ENCODE results near the gene ST8SIA6. TPM values are rescaled to one million over a fixed set of nuclear protein-coding genes. Genes with fewer than 3 reads are reported as not detected.
"Not testable (repeated sequence)": the region's sequence is repeated elsewhere in the genome, so short reads cannot be mapped to it uniquely, and the experiment has no call there.

Gene ST8SIA6, protein sequence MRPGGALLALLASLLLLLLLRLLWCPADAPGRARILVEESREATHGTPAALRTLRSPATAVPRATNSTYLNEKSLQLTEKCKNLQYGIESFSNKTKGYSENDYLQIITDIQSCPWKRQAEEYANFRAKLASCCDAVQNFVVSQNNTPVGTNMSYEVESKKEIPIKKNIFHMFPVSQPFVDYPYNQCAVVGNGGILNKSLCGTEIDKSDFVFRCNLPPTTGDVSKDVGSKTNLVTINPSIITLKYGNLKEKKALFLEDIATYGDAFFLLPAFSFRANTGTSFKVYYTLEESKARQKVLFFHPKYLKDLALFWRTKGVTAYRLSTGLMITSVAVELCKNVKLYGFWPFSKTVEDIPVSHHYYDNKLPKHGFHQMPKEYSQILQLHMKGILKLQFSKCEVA
- total RNA-seq, result 10 to 100 TPM; 12.2 to 19.7 (median 12.5) TPM
- 13.7 TPM for total RNA-seq (2013)

DNA sequence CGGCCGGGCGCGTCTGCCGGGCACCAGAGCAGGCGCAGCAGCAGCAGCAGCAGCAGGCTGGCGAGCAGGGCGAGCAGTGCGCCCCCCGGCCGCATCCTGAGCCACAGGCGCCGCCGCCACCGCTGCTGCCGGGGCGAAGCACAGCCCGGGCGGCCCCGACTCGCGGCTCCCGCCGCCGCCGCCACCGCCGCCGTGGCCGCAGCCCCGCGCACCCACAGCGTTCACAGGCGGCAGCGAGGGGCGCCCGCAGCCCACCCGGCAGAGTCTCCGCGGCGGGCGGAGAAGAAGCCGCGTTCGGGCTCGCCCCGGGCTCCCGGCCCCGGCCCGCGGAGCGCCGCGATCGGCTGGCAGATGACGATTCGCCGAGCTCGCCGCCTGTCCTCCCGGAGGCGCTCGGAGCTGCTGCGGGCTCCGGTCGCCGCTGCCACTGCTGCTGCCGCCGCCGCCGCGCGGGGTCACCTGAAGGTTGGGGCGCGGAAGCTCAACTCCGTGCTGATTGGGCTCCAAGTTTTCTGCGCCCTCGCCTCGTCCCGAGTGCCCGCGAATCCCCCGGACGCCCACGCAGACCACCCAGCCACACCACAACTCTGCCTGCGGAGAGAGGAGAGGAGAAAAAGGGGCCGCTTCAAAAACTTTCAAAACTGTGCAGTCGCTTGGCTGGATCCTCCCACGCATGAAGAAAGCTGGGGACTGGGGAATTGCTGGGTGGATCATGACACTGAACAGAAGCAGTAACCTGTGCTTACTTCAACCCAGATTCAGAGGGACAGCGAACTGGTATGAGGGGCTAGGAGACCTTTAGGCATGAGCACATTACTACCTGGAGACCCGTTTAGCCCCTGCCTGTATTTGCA is at the start of gene ST8SIA6:
ST8SIA6 (minus strand) TSS at position 435 of the 854 bp plus-strand sequence; CDS start at position 95, 340 bp downstream.
- H3K4me1 ChIP-seq (ENCODE audit: control insufficient read depth, insufficient read depth, low read length), result peaks cover 19% of the 10 kb centered on the region
- Mint-ChIP-seq H3K27me3 (ENCODE audit: low read depth in 2 of 2) (no peaks in the 10 kb centered on the region), H3K9me3 (peaks cover 0 to 2% of the 10 kb centered on the region in 2 donors), H3K4me3 (peak within 1 kb of the TSS; percentile 93), H3K4me1 (peaks cover 35 to 38% of the 10 kb centered on the region in 2 donors), H3K27ac (peak within 1 kb of the TSS; percentile 87 to 94), H3K36me3 (peaks cover 16% of the 10 kb centered on the region)
- intact Hi-C loops (cut with micrococcal nuclease), result loop anchor here (10.0 kb wide), 1 partner anchor 430 kb away; no protein-coding TSS in a partner anchor
- H3K27me3 ChIP-seq (ENCODE audit: control insufficient read depth, insufficient read depth, low read length), result no peaks in the 10 kb centered on the region
- H3K4me3 ChIP-seq (ENCODE audit: low read length), result peak within 1 kb of the TSS; percentile 70
- H3K27ac ChIP-seq (ENCODE audit: low read length), result peak within 1 kb of the TSS; percentile 75
- peak; percentile 11 for TF ChIP-seq CTCF (IDR thresholded peaks at IDR 0.05)
- peaks cover 3% of the 10 kb centered on the region for H3K9me3 ChIP-seq (ENCODE audit: control insufficient read depth, insufficient read depth, low read length)
- 1% methylated on average over 82 of the region's 91 CpGs for WGBS (ENCODE audit: insufficient coverage)
- ATAC-seq (peak; percentile 70 to 76 (median 75)), DNase-seq (peak; percentile 68 to 73)
- peaks cover 6% of the 10 kb centered on the region for H3K36me3 ChIP-seq (ENCODE audit: control insufficient read depth, insufficient read depth, low read length)

DNA sequence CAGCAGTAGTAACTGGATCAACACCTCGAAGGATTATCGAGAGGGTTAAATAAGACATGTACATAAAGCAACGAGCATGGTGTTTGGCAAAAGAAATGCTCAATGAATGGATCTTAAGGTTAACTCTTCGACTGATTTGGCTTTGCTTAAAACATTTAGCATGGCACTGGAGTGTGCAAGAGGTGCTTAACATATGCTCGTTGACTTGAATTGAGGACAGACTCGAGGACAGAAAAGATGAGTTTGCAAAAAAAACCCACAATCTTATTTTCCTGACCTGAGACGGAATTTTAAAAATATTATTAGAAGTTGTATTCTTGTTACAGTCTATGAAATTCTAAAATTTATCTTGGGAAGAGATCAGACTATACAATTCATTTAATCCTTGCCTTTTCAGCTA is 49.4 kb upstream of the ST8SIA6 start:
- H3K27ac ChIP-seq (ENCODE audit: low read length), result no peak overlapping the region
- no peak for DNase-seq
- peaks cover 48% of the 10 kb centered on the region for H3K4me1 ChIP-seq (ENCODE audit: control insufficient read depth, insufficient read depth, low read length)
- intact Hi-C loops (cut with micrococcal nuclease), result loop anchor here (10.0 kb wide), 2 partner anchors 269 to 351 kb away; no protein-coding TSS in a partner anchor
- Mint-ChIP-seq H3K4me1 (peaks cover 61 to 66% of the 10 kb centered on the region in 2 donors), H3K9me3 (peaks cover 0 to 2% of the 10 kb centered on the region in 2 donors), H3K4me3 (peak overlapping the region; percentile 22), H3K27ac (no peak overlapping the region), H3K36me3 (no peaks in the 10 kb centered on the region), H3K27me3 (ENCODE audit: low read depth in 2 of 2) (no peaks in the 10 kb centered on the region)
- ATAC-seq, result no peak
- no peaks in the 10 kb centered on the region for H3K36me3 ChIP-seq (ENCODE audit: control insufficient read depth, insufficient read depth, low read length)
- H3K4me3 ChIP-seq (ENCODE audit: low read length), result no peak overlapping the region
- WGBS (ENCODE audit: insufficient coverage), result 92% methylated on average over 4 of the region's 7 CpGs
- H3K9me3 ChIP-seq (ENCODE audit: control insufficient read depth, insufficient read depth, low read length), result no peaks in the 10 kb centered on the region
- no peaks in the 10 kb centered on the region for H3K27me3 ChIP-seq (ENCODE audit: control insufficient read depth, insufficient read depth, low read length)
- no peak for TF ChIP-seq CTCF (IDR thresholded peaks at IDR 0.05)

- ATAC-seq (peak; percentile 46 to 79 (median 73)), DNase-seq (peak in 1 of 2 donors; percentile 4)
- Mint-ChIP-seq H3K4me1 (peaks cover 51 to 56% of the 10 kb centered on the region in 2 donors), H3K4me3 (peak overlapping the region; percentile 8), H3K9me3 (peaks cover 0 to 1% of the 10 kb centered on the region in 2 donors), H3K27ac (peak overlapping the region; percentile 79 to 82), H3K36me3 (no peaks in the 10 kb centered on the region), H3K27me3 (ENCODE audit: low read depth in 2 of 2) (no peaks in the 10 kb centered on the region)
- H3K36me3 ChIP-seq (ENCODE audit: control insufficient read depth, insufficient read depth, low read length), result no peaks in the 10 kb centered on the region
- H3K27me3 ChIP-seq (ENCODE audit: control insufficient read depth, insufficient read depth, low read length), result no peaks in the 10 kb centered on the region
- intact Hi-C loops (cut with micrococcal nuclease), result loop anchor here (10.0 kb wide), 2 partner anchors 268 to 352 kb away; no protein-coding TSS in a partner anchor
- peaks cover 38% of the 10 kb centered on the region for H3K4me1 ChIP-seq (ENCODE audit: control insufficient read depth, insufficient read depth, low read length)
- TF ChIP-seq CTCF (IDR thresholded peaks at IDR 0.05), result no peak
- 43% methylated on average over 2 of the region's 2 CpGs for WGBS (ENCODE audit: insufficient coverage)
- H3K27ac ChIP-seq (ENCODE audit: low read length), result no peak overlapping the region
- H3K4me3 ChIP-seq (ENCODE audit: low read length), result no peak overlapping the region
- no peaks in the 10 kb centered on the region for H3K9me3 ChIP-seq (ENCODE audit: control insufficient read depth, insufficient read depth, low read length)
These were observed 48.4 kb upstream of the ST8SIA6 start for GRCh38 chr10:17502814-17503213.

DNA sequence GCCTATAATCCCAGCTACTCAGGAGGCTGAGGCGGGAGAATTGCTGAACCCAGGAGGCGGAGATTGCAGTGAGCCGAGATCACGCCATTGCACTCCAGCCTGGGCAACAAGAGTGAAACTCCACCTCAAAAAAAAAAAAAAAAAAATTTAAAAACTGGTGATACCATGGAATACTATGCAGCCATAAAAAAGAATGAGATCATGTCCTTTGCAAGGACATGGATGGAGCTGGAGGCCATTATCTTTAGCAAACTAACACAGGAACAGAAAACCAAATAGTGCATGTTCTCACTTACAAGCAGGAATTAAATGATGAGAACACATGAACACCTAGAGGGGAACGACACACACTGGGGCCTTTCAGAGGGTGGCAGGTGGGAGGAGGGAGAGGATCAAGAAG is 44.6 kb upstream of the ST8SIA6 start:
- 95% methylated on average over 4 of the region's 5 CpGs for WGBS (ENCODE audit: insufficient coverage)
- H3K27ac ChIP-seq (ENCODE audit: low read length); H3K36me3 Mint-ChIP-seq; H3K27me3 ChIP-seq (ENCODE audit: control insufficient read depth, insufficient read depth, low read length); H3K4me3 ChIP-seq (ENCODE audit: low read length); DNase-seq; H3K27ac Mint-ChIP-seq; H3K4me1 ChIP-seq (ENCODE audit: control insufficient read depth, insufficient read depth, low read length); intact Hi-C loops (cut with micrococcal nuclease); H3K9me3 Mint-ChIP-seq; H3K9me3 ChIP-seq (ENCODE audit: control insufficient read depth, insufficient read depth, low read length); H3K36me3 ChIP-seq (ENCODE audit: control insufficient read depth, insufficient read depth, low read length); H3K4me3 Mint-ChIP-seq; H3K27me3 Mint-ChIP-seq (ENCODE audit: low read depth in 2 of 2); ATAC-seq: not testable (repeated sequence)
- peaks cover 19 to 24% of the 10 kb centered on the region in 2 donors for H3K4me1 Mint-ChIP-seq

Measured in natural killer cell (primary cell).